ENCODE data around the gene ARHGEF40. TPM values are rescaled to one million over a fixed set of nuclear protein-coding genes. Genes with fewer than 3 reads are reported as not detected.

The ARHGEF40 gene
- total RNA-seq, 4 donors from 2014 or later, result 14.4 to 22.8 (median 17.6) TPM

- H3K36me3 ChIP-seq, result no peaks in the 10 kb centered on the region
- no peak overlapping the region for H3K27ac ChIP-seq
- H3K9me3 ChIP-seq, result no peaks in the 10 kb centered on the region
- TF ChIP-seq EP300 (IDR thresholded peaks at IDR 0.05) (no peak), POLR2AphosphoS5 (IDR thresholded peaks at IDR 0.05) (no peak), POLR2A (IDR thresholded peaks at IDR 0.05) (no peak), CTCF (IDR thresholded peaks at IDR 0.05) (no peak)
- peaks cover 13% of the 10 kb centered on the region for H3K4me1 ChIP-seq
- 86% methylated on average over 2 of the region's 2 CpGs for WGBS
- H3K4me3 ChIP-seq, result no peak overlapping the region
- no peak for DNase-seq (ENCODE audit: low spot score in 2 of 2)
- no peaks in the 10 kb centered on the region for H3K27me3 ChIP-seq
These were observed 43.3 kb downstream of the ARHGEF40 start for GRCh38 chr14:21113369-21113768.

GRCh38 chr14:21118933-21119332 lies 48.8 kb downstream of the ARHGEF40 start:
- no peaks in the 10 kb centered on the region for H3K9me3 ChIP-seq
- H3K27ac ChIP-seq, result no peak overlapping the region
- H3K4me3 ChIP-seq, result no peak overlapping the region
- no peak for DNase-seq (ENCODE audit: low spot score in 2 of 2)
- no peak for TF ChIP-seq POLR2AphosphoS5 (IDR thresholded peaks at IDR 0.05)
- TF ChIP-seq CTCF (IDR thresholded peaks at IDR 0.05), result no peak
- no peak for TF ChIP-seq EP300 (IDR thresholded peaks at IDR 0.05)
- TF ChIP-seq POLR2A (IDR thresholded peaks at IDR 0.05), result no peak
- no peaks in the 10 kb centered on the region for H3K4me1 ChIP-seq
- no peaks in the 10 kb centered on the region for H3K36me3 ChIP-seq
- H3K27me3 ChIP-seq, result no peaks in the 10 kb centered on the region
- 96% methylated on average over 3 of the region's 3 CpGs for WGBS

GRCh38 chr14:21120686-21121085 lies 50.6 kb downstream of the ARHGEF40 start:
- Histone ChIP-seq H3K27me3 (no peaks in the 10 kb centered on the region), H3K27ac (no peak overlapping the region), H3K4me1 (no peaks in the 10 kb centered on the region), H3K4me3 (no peak overlapping the region), H3K36me3 (no peaks in the 10 kb centered on the region), H3K9me3 (no peaks in the 10 kb centered on the region)
- WGBS, result 86% methylated on average over 6 of the region's 6 CpGs
- no peak for TF ChIP-seq CTCF (IDR thresholded peaks at IDR 0.05)
- DNase-seq (ENCODE audit: low spot score in 2 of 2), result no peak

GRCh38 chr14:21121122-21121521 lies 51.0 kb downstream of the ARHGEF40 start:
- DNase-seq (ENCODE audit: low spot score in 2 of 2), result no peak
- no peak for TF ChIP-seq POLR2A (IDR thresholded peaks at IDR 0.05)
- no peak for TF ChIP-seq POLR2AphosphoS5 (IDR thresholded peaks at IDR 0.05)
- no peak for TF ChIP-seq CTCF (IDR thresholded peaks at IDR 0.05)
- TF ChIP-seq EP300 (IDR thresholded peaks at IDR 0.05), result no peak
- Histone ChIP-seq H3K36me3 (no peaks in the 10 kb centered on the region), H3K27ac (no peak overlapping the region), H3K4me3 (no peak overlapping the region), H3K9me3 (no peaks in the 10 kb centered on the region), H3K27me3 (no peaks in the 10 kb centered on the region), H3K4me1 (no peaks in the 10 kb centered on the region)
- 48% methylated on average over 1 of the region's 1 CpG for WGBS

- no peaks in the 10 kb centered on the region for H3K27me3 ChIP-seq
- DNase-seq (ENCODE audit: low spot score in 2 of 2), result no peak
- H3K36me3 ChIP-seq, result no peaks in the 10 kb centered on the region
- TF ChIP-seq POLR2AphosphoS5 (IDR thresholded peaks at IDR 0.05), result no peak
- no peak overlapping the region for H3K27ac ChIP-seq
- no peaks in the 10 kb centered on the region for H3K9me3 ChIP-seq
- no peaks in the 10 kb centered on the region for H3K4me1 ChIP-seq
- no peak overlapping the region for H3K4me3 ChIP-seq
- 53% methylated on average over 1 of the region's 1 CpG for WGBS
These were observed 53.3 kb downstream of the ARHGEF40 start for GRCh38 chr14:21123429-21123828.

- Histone ChIP-seq H3K36me3 (no peaks in the 10 kb centered on the region), H3K27me3 (no peaks in the 10 kb centered on the region), H3K4me3 (no peak overlapping the region), H3K4me1 (no peaks in the 10 kb centered on the region), H3K9me3 (no peaks in the 10 kb centered on the region), H3K27ac (no peak overlapping the region)
- WGBS, result 50% methylated on average over 1 of the region's 1 CpG
- TF ChIP-seq POLR2AphosphoS5 (IDR thresholded peaks at IDR 0.05), result no peak
- no peak for TF ChIP-seq POLR2A (IDR thresholded peaks at IDR 0.05)
- no peak for TF ChIP-seq CTCF (IDR thresholded peaks at IDR 0.05)
- no peak for TF ChIP-seq EP300 (IDR thresholded peaks at IDR 0.05)
- no peak for DNase-seq (ENCODE audit: low spot score in 2 of 2)
These were observed 63.8 kb downstream of the ARHGEF40 start for GRCh38 chr14:21133901-21134300.
